Tibial nerve (tissue), 4 donors: ENCODE results near the gene MRPL21. TPM values are rescaled to one million over a fixed set of nuclear protein-coding genes. Genes with fewer than 3 reads are reported as not detected.

Experiments
- DNase-seq, 2 donors: peaks; one replicate each; pipeline ENCODE4 v3.0.0-alpha.2; 2019; ENCODE audit warnings: low spot score in 2 of 2
- H3K27ac ChIP-seq, 4 donors: fragments of 200-600 bp; sonication (generic) in 3 of 4; one replicate each; pipeline ENCODE4 v1.5.1; 2017 to 2019; ENCODE audit warnings: mild to moderate bottlenecking in 1 of 4
- H3K27me3 ChIP-seq, 2 donors: fragments of 200-600 bp; sonication (generic) in 1 of 2; one replicate each; pipeline versions ENCODE4 v1.5.1 to v1.6.0; 2017 to 2019
- H3K36me3 ChIP-seq, 3 donors: fragments of 200-600 bp; sonication (generic); one replicate each; pipeline ENCODE4 v1.5.1; 2018 to 2019
- H3K4me1 ChIP-seq, 4 donors: fragments of 200-600 bp; sonication (generic) in 3 of 4; one replicate each; pipeline ENCODE4 v1.5.1; 2017 to 2019
- H3K4me3 ChIP-seq, 4 donors: fragments of 200-600 bp; sonication (generic) in 3 of 4; one replicate each; pipeline ENCODE4 v1.5.1; 2017 to 2019; ENCODE audit warnings: mild to moderate bottlenecking in 1 of 4, moderate library complexity in 1 of 4
- H3K9me3 ChIP-seq, 4 donors: fragments of 200-600 bp; sonication (generic) in 3 of 4; one replicate each; pipeline ENCODE4 v1.5.1; 2017 to 2019
- EP300 ChIP-seq, 2 donors: sonication (generic); formaldehyde crosslinking; IDR thresholded peaks; one replicate each; pipeline ENCODE4 v1.6.1; 2017; ENCODE audit warnings: antibody characterized with exemption in 2 of 2, mild to moderate bottlenecking in 1 of 2
- POLR2A ChIP-seq, 2 donors: fragments of 450-650 bp; IDR thresholded peaks; one replicate each; pipeline ENCODE4 v1.6.1; 2017; ENCODE audit warnings: antibody characterized with exemption in 2 of 2, mild to moderate bottlenecking in 2 of 2, moderate library complexity in 2 of 2
- WGBS, 2 donors: methylation state at CpG; one replicate each; pipeline ENCODE4 v1.1.5; 2018; 5-methylcytosine and 5-hydroxymethylcytosine counted together
- total RNA-seq, 4 donors: library from RNA; depleted of rRNA; stranded (reverse); fragments of >200 nt; gene quantifications; one replicate each; pipeline ENCODE4 v1.1.0, GENCODE V29; 2016
- TF ChIP-seq, protein P1 (sequence below), 5 experiments: fragments of 200-600 bp in 3 of 5; fragments of 450-650 bp in 2 of 5; sonication (generic) in 3 of 5; IDR thresholded peaks; one replicate each; pipeline ENCODE4 v1.5.1; 2016 to 2019; ENCODE audit warnings: antibody characterized with exemption in 5 of 5, mild to moderate bottlenecking in 3 of 5, moderate library complexity in 2 of 5

MRPL21 gene
- total RNA-seq, 4 donors from 2014 or later, result 35.9 to 78.0 (median 49.8) TPM

- Histone ChIP-seq H3K27me3 (no peaks in the 10 kb centered on the region), H3K9me3 (no peaks in the 10 kb centered on the region), H3K27ac (no peak overlapping the region), H3K4me3 (no peak overlapping the region), H3K36me3 (peaks cover 0 to 100% (median 35%) of the 10 kb centered on the region in 3 donors), H3K4me1 (no peaks in the 10 kb centered on the region)
- TF ChIP-seq, protein P1, sequence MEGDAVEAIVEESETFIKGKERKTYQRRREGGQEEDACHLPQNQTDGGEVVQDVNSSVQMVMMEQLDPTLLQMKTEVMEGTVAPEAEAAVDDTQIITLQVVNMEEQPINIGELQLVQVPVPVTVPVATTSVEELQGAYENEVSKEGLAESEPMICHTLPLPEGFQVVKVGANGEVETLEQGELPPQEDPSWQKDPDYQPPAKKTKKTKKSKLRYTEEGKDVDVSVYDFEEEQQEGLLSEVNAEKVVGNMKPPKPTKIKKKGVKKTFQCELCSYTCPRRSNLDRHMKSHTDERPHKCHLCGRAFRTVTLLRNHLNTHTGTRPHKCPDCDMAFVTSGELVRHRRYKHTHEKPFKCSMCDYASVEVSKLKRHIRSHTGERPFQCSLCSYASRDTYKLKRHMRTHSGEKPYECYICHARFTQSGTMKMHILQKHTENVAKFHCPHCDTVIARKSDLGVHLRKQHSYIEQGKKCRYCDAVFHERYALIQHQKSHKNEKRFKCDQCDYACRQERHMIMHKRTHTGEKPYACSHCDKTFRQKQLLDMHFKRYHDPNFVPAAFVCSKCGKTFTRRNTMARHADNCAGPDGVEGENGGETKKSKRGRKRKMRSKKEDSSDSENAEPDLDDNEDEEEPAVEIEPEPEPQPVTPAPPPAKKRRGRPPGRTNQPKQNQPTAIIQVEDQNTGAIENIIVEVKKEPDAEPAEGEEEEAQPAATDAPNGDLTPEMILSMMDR (IDR thresholded peaks at IDR 0.05), result no peak
- TF ChIP-seq POLR2A (IDR thresholded peaks at IDR 0.05) (no peak), EP300 (IDR thresholded peaks at IDR 0.05) (no peak)
- WGBS, 2 donors, result 88 to 92% methylated on average over 12 of the region's 12 CpGs
- DNase-seq, result no peak
Measured at GRCh38 chr11:68934321-68934645, 30.7 kb upstream of the MRPL21 start.

DNA sequence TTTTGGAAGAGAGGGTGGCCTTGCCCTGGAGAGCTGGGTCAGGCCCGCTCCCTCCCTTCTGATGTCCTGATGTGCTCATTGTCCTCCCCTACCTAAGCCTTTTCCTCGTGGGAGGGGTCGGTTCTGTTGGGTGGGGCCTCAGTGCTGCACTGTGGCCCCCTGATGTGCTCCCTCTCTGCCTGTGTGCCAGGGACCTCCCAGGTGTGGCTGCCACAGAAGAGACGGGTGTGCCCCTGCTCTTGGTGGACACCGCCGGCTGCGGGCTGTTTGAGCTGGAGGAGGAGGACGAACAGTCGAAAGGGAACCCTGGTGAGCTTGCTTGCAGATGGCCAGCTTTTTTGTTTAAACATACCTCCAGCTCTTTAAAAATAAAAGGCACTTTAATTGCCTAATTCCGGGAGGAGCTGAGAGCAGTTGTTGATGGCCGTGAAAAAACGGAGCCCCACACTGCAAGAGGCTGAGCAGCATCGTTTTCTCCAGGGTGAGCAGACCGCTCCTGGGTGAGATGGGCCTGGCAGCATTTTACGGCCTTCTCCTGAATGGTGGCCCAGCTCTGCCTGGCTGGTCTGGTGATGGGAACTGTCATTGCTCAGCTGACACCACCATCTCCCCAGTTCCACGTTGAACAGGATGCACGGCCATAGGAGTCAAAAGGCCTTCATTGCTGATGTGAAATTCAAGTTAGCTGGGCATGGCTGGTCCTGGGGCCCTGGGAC, 30.1 kb upstream of the MRPL21 start:
- WGBS, 2 donors, result 73% methylated on average over 16 to 17 of the region's 17 CpGs

GRCh38 chr11:68932933-68933577, 29.4 kb upstream of the MRPL21 start:
- Histone ChIP-seq H3K4me1 (peaks cover 0 to 5% (median 0%) of the 10 kb centered on the region in 4 donors), H3K36me3 (peaks cover 0 to 100% (median 40%) of the 10 kb centered on the region in 3 donors), H3K27me3 (no peaks in the 10 kb centered on the region), H3K9me3 (no peaks in the 10 kb centered on the region), H3K4me3 (no peak overlapping the region), H3K27ac (no peak overlapping the region)
- DNase-seq, result no peak
- TF ChIP-seq POLR2A (IDR thresholded peaks at IDR 0.05), result no peak
- TF ChIP-seq, protein P1 (IDR thresholded peaks at IDR 0.05), result no peak
- no peak for TF ChIP-seq EP300 (IDR thresholded peaks at IDR 0.05)
- 92 to 94% methylated on average over 23 to 24 of the region's 24 CpGs for WGBS, 2 donors

More for the DNA sequence above, 30.1 kb upstream of the MRPL21 start:
- no peak overlapping the region for H3K4me3 ChIP-seq
- peaks cover 0 to 100% (median 40%) of the 10 kb centered on the region in 3 donors for H3K36me3 ChIP-seq
- no peak for DNase-seq
- H3K4me1 ChIP-seq, result no peaks in the 10 kb centered on the region
- H3K27me3 ChIP-seq, result no peaks in the 10 kb centered on the region
- TF ChIP-seq, protein P1 (IDR thresholded peaks at IDR 0.05), result no peak
- TF ChIP-seq EP300 (IDR thresholded peaks at IDR 0.05) (no peak), POLR2A (IDR thresholded peaks at IDR 0.05) (no peak)
- no peaks in the 10 kb centered on the region for H3K9me3 ChIP-seq
- no peak overlapping the region for H3K27ac ChIP-seq

- Histone ChIP-seq H3K27ac (no peak overlapping the region), H3K36me3 (peaks cover 0 to 99% (median 40%) of the 10 kb centered on the region in 3 donors), H3K4me3 (no peak overlapping the region), H3K9me3 (no peaks in the 10 kb centered on the region), H3K4me1 (peaks cover 0 to 12% (median 0%) of the 10 kb centered on the region in 4 donors), H3K27me3 (no peaks in the 10 kb centered on the region)
- 85 to 90% methylated on average over 6 to 7 of the region's 7 CpGs for WGBS, 2 donors
- no peak for DNase-seq
- TF ChIP-seq, protein P1 (IDR thresholded peaks at IDR 0.05), result no peak
- TF ChIP-seq EP300 (IDR thresholded peaks at IDR 0.05), result no peak
- no peak for TF ChIP-seq POLR2A (IDR thresholded peaks at IDR 0.05)
Measured at GRCh38 chr11:68932358-68932757, 28.7 kb upstream of the MRPL21 start.

DNA sequence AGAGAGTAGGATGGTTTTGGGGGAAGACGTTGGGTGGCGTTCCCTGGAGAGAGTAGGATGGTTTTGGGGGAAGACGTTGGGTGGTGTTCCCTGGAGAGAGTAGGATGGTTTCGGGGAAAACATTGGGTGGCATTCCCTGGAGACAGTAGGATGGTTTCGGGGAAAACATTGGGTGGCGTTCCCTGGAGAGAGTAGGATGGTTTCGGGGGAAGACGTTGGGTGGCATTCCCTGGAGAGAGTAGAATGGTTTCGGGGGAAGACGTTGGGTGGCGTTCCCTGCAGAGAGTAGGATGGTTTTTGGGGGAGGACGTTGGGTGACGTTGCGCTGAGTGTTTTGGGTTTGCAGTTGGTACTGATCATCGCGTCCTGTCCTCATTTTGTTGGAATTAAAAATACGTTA, 28.3 kb upstream of the MRPL21 start:
- no peak overlapping the region for H3K27ac ChIP-seq
- no peak overlapping the region for H3K4me3 ChIP-seq
- no peaks in the 10 kb centered on the region for H3K27me3 ChIP-seq
- no peak for DNase-seq
- WGBS, 2 donors, result 87 to 88% methylated on average over 17 of the region's 17 CpGs
- no peak for TF ChIP-seq POLR2A (IDR thresholded peaks at IDR 0.05)
- TF ChIP-seq, protein P1 (IDR thresholded peaks at IDR 0.05), result no peak
- TF ChIP-seq EP300 (IDR thresholded peaks at IDR 0.05), result no peak
- H3K9me3 ChIP-seq, result no peaks in the 10 kb centered on the region
- H3K36me3 ChIP-seq, result peaks cover 0 to 99% (median 40%) of the 10 kb centered on the region in 3 donors
- H3K4me1 ChIP-seq, result peaks cover 0 to 12% (median 0%) of the 10 kb centered on the region in 4 donors
